GM18858 (cell line): ENCODE measurements around the gene ADARB2.
"Not testable (repeated sequence)": the region's sequence is repeated elsewhere in the genome, so short reads cannot be mapped to it uniquely, and the experiment has no call there.

Source experiments
- ATAC-seq: cut with Tn5 transposase; IDR thresholded peaks from one replicate; pipeline ENCODE4 v1.9.1; 2021; ENCODE audit not compliant: unreplicated experiment

ADARB2 gene

GRCh38 chr10:1417574-1417973 lies 319.8 kb downstream of the ADARB2 start:
- no peak for ATAC-seq

GRCh38 chr10:1416456-1417037 lies 320.8 kb downstream of the ADARB2 start:
- ATAC-seq = no peak

GRCh38 chr10:1414893-1415292 lies 322.4 kb downstream of the ADARB2 start:
- ATAC-seq = no peak

GRCh38 chr10:1414346-1414745 lies 323.0 kb downstream of the ADARB2 start:
- not testable (repeated sequence) for ATAC-seq

GRCh38 chr10:1413823-1414222 lies 323.5 kb downstream of the ADARB2 start:
- no peak for ATAC-seq

GRCh38 chr10:1413256-1413655 lies 324.1 kb downstream of the ADARB2 start:
- ATAC-seq = no peak

GRCh38 chr10:1412531-1413189 lies 324.7 kb downstream of the ADARB2 start:
- ATAC-seq = no peak

GRCh38 chr10:1411956-1412355 lies 325.4 kb downstream of the ADARB2 start:
- ATAC-seq = no peak

GRCh38 chr10:1411451-1411850 lies 325.9 kb downstream of the ADARB2 start:
- ATAC-seq = no peak

- ATAC-seq = no peak
Measured at GRCh38 chr10:1410469-1411395, 326.6 kb downstream of the ADARB2 start.

GRCh38 chr10:1410032-1410431 lies 327.3 kb downstream of the ADARB2 start:
- ATAC-seq = no peak

- ATAC-seq = no peak
Measured at GRCh38 chr10:1409392-1409791, 327.9 kb downstream of the ADARB2 start.

GRCh38 chr10:1408651-1409367 lies 328.5 kb downstream of the ADARB2 start:
- no peak for ATAC-seq

GRCh38 chr10:1406967-1407945 lies 330.1 kb downstream of the ADARB2 start:
- ATAC-seq = no peak

GRCh38 chr10:1406132-1406966 lies 331.0 kb downstream of the ADARB2 start:
- ATAC-seq = no peak

GRCh38 chr10:1404323-1405260 lies 332.7 kb downstream of the ADARB2 start:
- no peak for ATAC-seq

GRCh38 chr10:1403508-1404322 lies 333.6 kb downstream of the ADARB2 start:
- ATAC-seq = no peak
